GM11168 (cell line): Measurements from ENCODE around the gene MPL.

Experiments used
- in situ Hi-C: fragments of 300-500 bp; cut with MboI; formaldehyde crosslinking; loops from one replicate; pipeline ENCODE4 v1.12.0; 2022; ENCODE audit warnings: low sequenced_read_pairs; ENCODE audit not compliant: unreplicated experiment

The MPL gene

GRCh38 chr1:43368646-43369020 lies 31.0 kb downstream of the MPL start:
- in situ Hi-C loops = loop anchor here (10.0 kb wide), 1 partner anchor 144 kb away; no protein-coding TSS in a partner anchor

GRCh38 chr1:43369779-43370178 lies 32.2 kb downstream of the MPL start:
- in situ Hi-C loops = loop anchor here (10.0 kb wide), 1 partner anchor 145 kb away; no protein-coding TSS in a partner anchor

GRCh38 chr1:43370564-43370963 lies 32.9 kb downstream of the MPL start:
- in situ Hi-C loops = no loop called here

GRCh38 chr1:43372172-43372571 lies 34.6 kb downstream of the MPL start:
- in situ Hi-C loops = no loop called here

GRCh38 chr1:43373066-43373940 lies 35.7 kb downstream of the MPL start:
- in situ Hi-C loops = no loop called here

- in situ Hi-C loops = no loop called here
These were observed 39.2 kb downstream of the MPL start for GRCh38 chr1:43376723-43377235.

GRCh38 chr1:43377831-43378230 lies 40.2 kb downstream of the MPL start:
- in situ Hi-C loops = no loop called here

- in situ Hi-C loops = no loop called here
These were observed 41.9 kb downstream of the MPL start for GRCh38 chr1:43379476-43379875.

- in situ Hi-C loops = no loop called here
These were observed 44.0 kb downstream of the MPL start for GRCh38 chr1:43381612-43382011.

GRCh38 chr1:43382027-43382779 lies 44.6 kb downstream of the MPL start:
- in situ Hi-C loops = no loop called here

- in situ Hi-C loops = no loop called here
These were observed 45.8 kb downstream of the MPL start for GRCh38 chr1:43383449-43383848.

- in situ Hi-C loops = no loop called here
These were observed 49.1 kb downstream of the MPL start for GRCh38 chr1:43386676-43387075.

GRCh38 chr1:43387976-43388599 lies 50.5 kb downstream of the MPL start:
- in situ Hi-C loops = no loop called here

- in situ Hi-C loops = no loop called here
These were observed 51.0 kb downstream of the MPL start for GRCh38 chr1:43388613-43389012.

- in situ Hi-C loops = no loop called here
These were observed 52.0 kb downstream of the MPL start, which contains the start of the genes MED8 and SZT2 for GRCh38 chr1:43389326-43390313. Gene MED8, minus strand, starts transcription at chr1:43389800. Its CDS starts 36 bp downstream, at chr1:43389764. Gene SZT2, plus strand, starts transcription at chr1:43389899. Its CDS starts 70 bp downstream, at chr1:43389969.

- in situ Hi-C loops = no loop called here
These were observed 55.1 kb downstream of the MPL start for GRCh38 chr1:43392702-43393101.

GRCh38 chr1:43395523-43395922 lies 57.9 kb downstream of the MPL start:
- in situ Hi-C loops = no loop called here

GRCh38 chr1:43396059-43396458 lies 58.4 kb downstream of the MPL start:
- in situ Hi-C loops = no loop called here

GRCh38 chr1:43398227-43398626 lies 60.6 kb downstream of the MPL start:
- in situ Hi-C loops = no loop called here
